ENCODE results near the gene KCNMA1.

The KCNMA1 gene

DNA sequence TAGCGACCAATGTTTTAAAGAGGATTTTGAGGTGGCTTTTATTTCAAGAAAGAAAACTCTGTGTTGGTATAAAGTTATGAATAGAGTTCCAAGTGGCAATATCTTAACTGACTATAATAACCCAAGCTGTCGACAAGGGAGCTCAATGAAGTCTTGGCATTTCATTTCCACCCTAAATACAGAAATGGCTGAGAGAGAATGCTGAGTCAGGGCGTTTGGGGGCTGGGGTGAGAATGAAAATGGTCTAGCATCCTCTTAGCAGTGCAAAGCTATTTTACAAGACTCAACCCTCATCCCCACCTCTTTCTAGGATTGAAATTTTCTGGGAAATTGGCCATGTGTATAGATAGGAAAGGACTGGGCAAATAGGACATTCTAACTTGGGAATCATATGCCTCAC, 759.1 kb downstream of the KCNMA1 start:
- TF ChIP-seq CTCF (IDR thresholded peaks at IDR 0.05) = no peak
- H3K4me1 ChIP-seq (ENCODE audit: control insufficient read depth in 1 of 2, insufficient read depth in 1 of 2, low read depth in 1 of 2, low read length in 1 of 2) = no peaks in the 10 kb centered on the region
- H3K27me3 ChIP-seq = peaks cover 34% of the 10 kb centered on the region
- no peak overlapping the region for H3K27ac ChIP-seq
- no peaks in the 10 kb centered on the region for H3K36me3 ChIP-seq
- no peaks in the 10 kb centered on the region for H3K9me3 ChIP-seq
- no peak overlapping the region for H3K4me3 ChIP-seq (ENCODE audit: low read depth in 1 of 2, low read length in 1 of 2)

DNA sequence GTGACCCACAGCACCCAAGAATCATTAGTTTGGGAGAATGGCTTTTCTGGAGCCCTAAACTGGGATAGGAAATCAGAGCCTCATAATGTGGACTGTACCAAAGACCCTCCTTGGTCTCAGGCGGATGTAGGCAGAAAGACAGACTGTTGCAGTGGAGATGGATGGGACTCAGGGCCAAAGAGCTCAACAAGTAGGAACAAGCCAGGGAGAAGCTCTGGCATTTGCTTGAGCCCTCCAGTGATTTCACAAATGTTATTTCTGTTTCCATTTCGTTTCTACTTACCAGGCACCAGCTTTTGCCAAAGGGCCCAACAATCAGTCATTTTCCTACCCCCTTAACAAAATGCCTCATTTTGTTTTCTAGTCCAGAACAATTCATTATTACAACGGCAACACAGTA, 762.7 kb downstream of the KCNMA1 start:
- no peak for TF ChIP-seq CTCF (IDR thresholded peaks at IDR 0.05)
- H3K4me3 ChIP-seq (ENCODE audit: low read depth in 1 of 2, low read length in 1 of 2) = no peak overlapping the region

GRCh38 chr10:76874176-76874575, 763.4 kb downstream of the KCNMA1 start:
- Histone ChIP-seq H3K4me3 (ENCODE audit: low read depth in 1 of 2, low read length in 1 of 2) (no peak overlapping the region), H3K27me3 (peaks cover 8% of the 10 kb centered on the region), H3K36me3 (no peaks in the 10 kb centered on the region), H3K4me1 (ENCODE audit: control insufficient read depth in 1 of 2, insufficient read depth in 1 of 2, low read depth in 1 of 2, low read length in 1 of 2) (no peaks in the 10 kb centered on the region), H3K9me3 (no peaks in the 10 kb centered on the region), H3K27ac (no peak overlapping the region)
- no peak for TF ChIP-seq CTCF (IDR thresholded peaks at IDR 0.05)

More for the DNA sequence above, 762.7 kb downstream of the KCNMA1 start:
- Histone ChIP-seq H3K36me3 (no peaks in the 10 kb centered on the region), H3K27me3 (peaks cover 8% of the 10 kb centered on the region), H3K9me3 (no peaks in the 10 kb centered on the region), H3K4me1 (ENCODE audit: control insufficient read depth in 1 of 2, insufficient read depth in 1 of 2, low read depth in 1 of 2, low read length in 1 of 2) (no peaks in the 10 kb centered on the region), H3K27ac (no peak overlapping the region)

- Histone ChIP-seq H3K27me3 (peaks cover 3% of the 10 kb centered on the region), H3K4me1 (ENCODE audit: control insufficient read depth in 1 of 2, insufficient read depth in 1 of 2, low read depth in 1 of 2, low read length in 1 of 2) (no peaks in the 10 kb centered on the region), H3K4me3 (ENCODE audit: low read depth in 1 of 2, low read length in 1 of 2) (no peak overlapping the region), H3K36me3 (no peaks in the 10 kb centered on the region), H3K27ac (no peak overlapping the region), H3K9me3 (no peaks in the 10 kb centered on the region)
- TF ChIP-seq CTCF (IDR thresholded peaks at IDR 0.05) = no peak
These were observed 765.8 kb downstream of the KCNMA1 start for GRCh38 chr10:76871697-76872295.

DNA sequence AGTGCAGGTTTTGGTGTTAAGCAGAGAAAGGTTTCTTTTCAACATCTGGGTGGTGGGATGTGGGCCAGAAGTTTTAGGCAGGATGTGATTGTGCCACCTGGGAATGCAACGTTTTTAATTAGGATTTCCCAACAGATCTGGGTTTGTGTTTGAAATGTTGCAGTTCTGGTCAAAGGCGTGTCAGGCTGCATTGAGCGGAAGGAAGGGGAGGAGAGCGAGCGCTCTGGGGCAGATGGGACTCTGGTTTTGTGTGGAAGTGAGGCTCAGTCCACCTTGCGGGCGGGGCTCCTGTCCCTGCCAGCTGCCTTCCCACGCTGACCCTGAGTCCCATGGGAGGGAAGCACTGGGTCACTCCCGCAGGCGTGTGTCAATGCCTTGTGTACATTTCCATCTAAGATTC, 767.7 kb downstream of the KCNMA1 start:
- TF ChIP-seq CTCF (IDR thresholded peaks at IDR 0.05) = no peak

More for the DNA sequence above, 767.7 kb downstream of the KCNMA1 start:
- H3K9me3 ChIP-seq = no peaks in the 10 kb centered on the region
- H3K36me3 ChIP-seq = no peaks in the 10 kb centered on the region
- H3K27ac ChIP-seq = no peak overlapping the region
- no peaks in the 10 kb centered on the region for H3K4me1 ChIP-seq (ENCODE audit: control insufficient read depth in 1 of 2, insufficient read depth in 1 of 2, low read depth in 1 of 2, low read length in 1 of 2)
- no peak overlapping the region for H3K4me3 ChIP-seq (ENCODE audit: low read depth in 1 of 2, low read length in 1 of 2)
- peaks cover 2% of the 10 kb centered on the region for H3K27me3 ChIP-seq
